Activated T-helper 2 cell treated with anti-CD3 and anti-CD28 coated beads, Interferon-gamma antibody, Interleukin-2, Interleukin-4, amounts not matched to agents 10 μg/mL and 5 μg/mL and 100 μg/mL, durations not matched to agents 14 hours and 24 hours and 36 hours (primary cell): ENCODE measurements around the gene GOLGA8J. TPM values are rescaled to one million over a fixed set of nuclear protein-coding genes. Genes with fewer than 3 reads are reported as not detected.
"Not testable (repeated sequence)": the region's sequence is repeated elsewhere in the genome, so short reads cannot be mapped to it uniquely, and the experiment has no call there.

Source experiments
- DNase-seq: peaks from one replicate; pipeline ENCODE4 v3.0.0; 2021; ENCODE audit warnings: low spot score
- H3K27ac Mint-ChIP-seq: one replicate; pipeline ENCODE4 v1.8.0; 2021; ENCODE audit warnings: mixed read lengths
- H3K27me3 Mint-ChIP-seq: one replicate; pipeline ENCODE4 v1.8.0; 2021; ENCODE audit warnings: low read depth, mixed read lengths
- H3K36me3 Mint-ChIP-seq: one replicate; pipeline ENCODE4 v1.8.0; 2021; ENCODE audit warnings: low read depth, mixed read lengths
- H3K4me1 Mint-ChIP-seq: one replicate; pipeline ENCODE4 v1.8.0; 2021; ENCODE audit warnings: low read depth, mixed read lengths
- H3K4me3 Mint-ChIP-seq: one replicate; pipeline ENCODE4 v1.8.0; 2021; ENCODE audit warnings: low read depth, mild to moderate bottlenecking, moderate library complexity, mixed read lengths
- H3K9me3 Mint-ChIP-seq: one replicate; pipeline ENCODE4 v1.8.0; 2021; ENCODE audit warnings: mixed read lengths
- intact Hi-C: fragments of 100-400 bp; cut with micrococcal nuclease; formaldehyde crosslinking; loops from one replicate; pipeline ENCODE4 v1.15.1; 2023
- total RNA-seq: library from RNA; stranded (reverse); gene quantifications from 2 replicates; pipeline ENCODE4 v1.2.3, GENCODE V29; 2022

Gene GOLGA8J
- total RNA-seq, 1 donor from 2014 or later, result not detected

- no peaks in the 10 kb centered on the region for H3K36me3 Mint-ChIP-seq
- intact Hi-C loops, result no loop called here
- H3K27me3 Mint-ChIP-seq, result no peaks in the 10 kb centered on the region
- no peaks in the 10 kb centered on the region for H3K9me3 Mint-ChIP-seq
- DNase-seq, result no peak
- no peaks in the 10 kb centered on the region for H3K4me1 Mint-ChIP-seq
- no peak overlapping the region for H3K4me3 Mint-ChIP-seq
- H3K27ac Mint-ChIP-seq, result no peak overlapping the region
These were observed 27.2 kb upstream of the GOLGA8J start for GRCh38 chr15:30055604-30056003.

GRCh38 chr15:30056166-30056565, 26.6 kb upstream of the GOLGA8J start:
- Mint-ChIP-seq H3K27me3 (no peaks in the 10 kb centered on the region), H3K4me3 (no peak overlapping the region), H3K9me3 (no peaks in the 10 kb centered on the region), H3K27ac (no peak overlapping the region), H3K4me1 (no peaks in the 10 kb centered on the region), H3K36me3 (no peaks in the 10 kb centered on the region)
- DNase-seq, result no peak
- intact Hi-C loops, result no loop called here

- Mint-ChIP-seq H3K27ac (no peak overlapping the region), H3K36me3 (no peaks in the 10 kb centered on the region), H3K9me3 (no peaks in the 10 kb centered on the region), H3K4me3 (no peak overlapping the region), H3K4me1 (no peaks in the 10 kb centered on the region), H3K27me3 (no peaks in the 10 kb centered on the region)
- intact Hi-C loops, result no loop called here
- DNase-seq, result no peak
These were observed 23.0 kb upstream of the GOLGA8J start for GRCh38 chr15:30059771-30060170.

GRCh38 chr15:30062881-30063280, 19.9 kb upstream of the GOLGA8J start:
- DNase-seq, result no peak
- intact Hi-C loops, result no loop called here
- no peaks in the 10 kb centered on the region for H3K9me3 Mint-ChIP-seq
- no peaks in the 10 kb centered on the region for H3K4me1 Mint-ChIP-seq
- H3K27ac Mint-ChIP-seq, result no peak overlapping the region
- no peaks in the 10 kb centered on the region for H3K27me3 Mint-ChIP-seq
- no peaks in the 10 kb centered on the region for H3K36me3 Mint-ChIP-seq
- H3K4me3 Mint-ChIP-seq, result no peak overlapping the region

GRCh38 chr15:30063835-30064546, 18.8 kb upstream of the GOLGA8J start:
- Mint-ChIP-seq H3K27me3 (no peaks in the 10 kb centered on the region), H3K4me1 (no peaks in the 10 kb centered on the region), H3K36me3 (no peaks in the 10 kb centered on the region), H3K27ac (no peak overlapping the region), H3K4me3 (no peak overlapping the region), H3K9me3 (no peaks in the 10 kb centered on the region)
- intact Hi-C loops, result no loop called here
- DNase-seq, result no peak

GRCh38 chr15:30065025-30065801, 17.5 kb upstream of the GOLGA8J start:
- no peaks in the 10 kb centered on the region for H3K36me3 Mint-ChIP-seq
- no peak overlapping the region for H3K27ac Mint-ChIP-seq
- H3K27me3 Mint-ChIP-seq, result no peaks in the 10 kb centered on the region
- intact Hi-C loops, result no loop called here
- no peak overlapping the region for H3K4me3 Mint-ChIP-seq
- no peaks in the 10 kb centered on the region for H3K9me3 Mint-ChIP-seq
- H3K4me1 Mint-ChIP-seq, result no peaks in the 10 kb centered on the region
- no peak for DNase-seq

GRCh38 chr15:30068326-30068725, 14.4 kb upstream of the GOLGA8J start:
- no peak for DNase-seq
- Mint-ChIP-seq H3K4me1 (no peaks in the 10 kb centered on the region), H3K36me3 (no peaks in the 10 kb centered on the region), H3K4me3 (no peak overlapping the region), H3K9me3 (no peaks in the 10 kb centered on the region), H3K27me3 (no peaks in the 10 kb centered on the region), H3K27ac (no peak overlapping the region)
- intact Hi-C loops, result no loop called here

GRCh38 chr15:30072630-30073029, 10.1 kb upstream of the GOLGA8J start:
- no peaks in the 10 kb centered on the region for H3K36me3 Mint-ChIP-seq
- H3K4me1 Mint-ChIP-seq, result no peaks in the 10 kb centered on the region
- no peak overlapping the region for H3K27ac Mint-ChIP-seq
- intact Hi-C loops, result no loop called here
- no peak overlapping the region for H3K4me3 Mint-ChIP-seq
- no peaks in the 10 kb centered on the region for H3K9me3 Mint-ChIP-seq
- no peak for DNase-seq
- H3K27me3 Mint-ChIP-seq, result peaks cover 1% of the 10 kb centered on the region

GRCh38 chr15:30073915-30074314, 8.8 kb upstream of the GOLGA8J start:
- Mint-ChIP-seq H3K9me3 (no peaks in the 10 kb centered on the region), H3K27ac (no peak overlapping the region), H3K36me3 (no peaks in the 10 kb centered on the region), H3K27me3 (peaks cover 1% of the 10 kb centered on the region), H3K4me1 (no peaks in the 10 kb centered on the region), H3K4me3 (no peak overlapping the region)
- intact Hi-C loops, result no loop called here
- no peak for DNase-seq

- H3K4me3 Mint-ChIP-seq, H3K9me3 Mint-ChIP-seq, H3K36me3 Mint-ChIP-seq, DNase-seq, H3K27me3 Mint-ChIP-seq, intact Hi-C loops, H3K27ac Mint-ChIP-seq, H3K4me1 Mint-ChIP-seq: not testable (repeated sequence)
These were observed 1.9 kb upstream of the GOLGA8J start for GRCh38 chr15:30080816-30081215.

GRCh38 chr15:30097827-30098226, 15.1 kb downstream of the GOLGA8J start:
- H3K27me3 Mint-ChIP-seq, H3K36me3 Mint-ChIP-seq, DNase-seq, intact Hi-C loops, H3K9me3 Mint-ChIP-seq, H3K4me1 Mint-ChIP-seq, H3K27ac Mint-ChIP-seq, H3K4me3 Mint-ChIP-seq: not testable (repeated sequence)

GRCh38 chr15:30102890-30103289, 20.1 kb downstream of the GOLGA8J start:
- H3K27ac Mint-ChIP-seq, H3K9me3 Mint-ChIP-seq, H3K36me3 Mint-ChIP-seq, H3K4me1 Mint-ChIP-seq, H3K27me3 Mint-ChIP-seq, H3K4me3 Mint-ChIP-seq, DNase-seq, intact Hi-C loops: not testable (repeated sequence)

GRCh38 chr15:30103941-30104507, 21.3 kb downstream of the GOLGA8J start:
- H3K27me3 Mint-ChIP-seq, H3K4me3 Mint-ChIP-seq, H3K9me3 Mint-ChIP-seq, H3K36me3 Mint-ChIP-seq, H3K27ac Mint-ChIP-seq, DNase-seq, H3K4me1 Mint-ChIP-seq, intact Hi-C loops: not testable (repeated sequence)
